ENCODE results near the gene SRD5A1. TPM values are rescaled to one million over a fixed set of nuclear protein-coding genes. Genes with fewer than 3 reads are reported as not detected.

SRD5A1 gene
- total RNA-seq, 1 donor from 2014 or later: 12.8 TPM

DNA sequence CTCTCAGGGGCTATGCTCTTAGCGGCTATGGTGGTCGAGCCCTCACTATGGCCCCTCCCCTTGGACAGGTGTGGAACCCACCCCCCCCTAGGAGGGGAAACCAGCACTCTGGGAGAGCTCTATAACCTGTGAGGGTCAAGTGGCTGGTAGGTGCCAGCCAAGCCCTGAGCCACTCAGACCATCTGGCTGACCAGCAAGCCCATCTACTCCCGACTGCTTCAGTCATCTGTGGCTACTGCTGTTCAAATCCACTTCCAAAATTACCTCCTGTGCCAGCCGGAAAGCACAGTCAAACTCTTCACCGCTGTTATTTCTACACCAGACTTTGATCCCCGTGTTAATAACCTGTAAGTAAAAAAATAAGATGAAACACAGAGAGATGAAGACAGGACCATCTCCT is 28.9 kb upstream of the SRD5A1 start:
- DNase-seq (ENCODE audit: low spot score in 2 of 2, unreplicated experiment in 2 of 2): no peak
- peaks cover 44% of the 10 kb centered on the region for H3K36me3 Mint-ChIP-seq
- no peaks in the 10 kb centered on the region for H3K27me3 Mint-ChIP-seq (ENCODE audit: low read depth)
- H3K4me1 Mint-ChIP-seq: no peaks in the 10 kb centered on the region
- no peak overlapping the region for H3K27ac Mint-ChIP-seq
- no peaks in the 10 kb centered on the region for H3K9me3 Mint-ChIP-seq
- no peak overlapping the region for H3K4me3 Mint-ChIP-seq
- TF ChIP-seq, protein P1, sequence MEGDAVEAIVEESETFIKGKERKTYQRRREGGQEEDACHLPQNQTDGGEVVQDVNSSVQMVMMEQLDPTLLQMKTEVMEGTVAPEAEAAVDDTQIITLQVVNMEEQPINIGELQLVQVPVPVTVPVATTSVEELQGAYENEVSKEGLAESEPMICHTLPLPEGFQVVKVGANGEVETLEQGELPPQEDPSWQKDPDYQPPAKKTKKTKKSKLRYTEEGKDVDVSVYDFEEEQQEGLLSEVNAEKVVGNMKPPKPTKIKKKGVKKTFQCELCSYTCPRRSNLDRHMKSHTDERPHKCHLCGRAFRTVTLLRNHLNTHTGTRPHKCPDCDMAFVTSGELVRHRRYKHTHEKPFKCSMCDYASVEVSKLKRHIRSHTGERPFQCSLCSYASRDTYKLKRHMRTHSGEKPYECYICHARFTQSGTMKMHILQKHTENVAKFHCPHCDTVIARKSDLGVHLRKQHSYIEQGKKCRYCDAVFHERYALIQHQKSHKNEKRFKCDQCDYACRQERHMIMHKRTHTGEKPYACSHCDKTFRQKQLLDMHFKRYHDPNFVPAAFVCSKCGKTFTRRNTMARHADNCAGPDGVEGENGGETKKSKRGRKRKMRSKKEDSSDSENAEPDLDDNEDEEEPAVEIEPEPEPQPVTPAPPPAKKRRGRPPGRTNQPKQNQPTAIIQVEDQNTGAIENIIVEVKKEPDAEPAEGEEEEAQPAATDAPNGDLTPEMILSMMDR (IDR thresholded peaks at IDR 0.05; ENCODE audit: unreplicated experiment): no peak

DNA sequence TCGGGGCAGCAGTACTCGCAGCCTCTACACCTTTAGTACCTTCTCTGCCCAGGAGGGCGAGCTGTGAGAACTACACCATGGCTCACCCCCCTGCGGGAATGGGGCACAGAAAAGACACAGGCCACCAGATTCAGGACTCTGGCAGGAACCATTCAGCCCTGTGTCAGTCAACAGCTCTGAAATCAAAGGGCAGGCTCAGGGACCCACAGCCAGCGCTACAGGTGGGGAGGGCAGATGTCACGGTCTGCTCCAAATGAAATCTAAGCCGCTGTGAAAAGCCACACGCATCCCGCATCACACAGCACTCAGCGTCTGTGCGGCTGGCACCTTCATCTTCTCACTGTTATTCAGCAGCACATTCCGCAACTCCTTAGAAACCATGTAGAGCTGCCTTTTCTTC is 28.3 kb upstream of the SRD5A1 start:
- no peak overlapping the region for H3K27ac Mint-ChIP-seq
- DNase-seq (ENCODE audit: low spot score in 2 of 2, unreplicated experiment in 2 of 2): no peak
- TF ChIP-seq, protein P1 (IDR thresholded peaks at IDR 0.05; ENCODE audit: unreplicated experiment): no peak
- H3K27me3 Mint-ChIP-seq (ENCODE audit: low read depth): no peaks in the 10 kb centered on the region
- H3K9me3 Mint-ChIP-seq: no peaks in the 10 kb centered on the region
- no peaks in the 10 kb centered on the region for H3K4me1 Mint-ChIP-seq
- H3K4me3 Mint-ChIP-seq: no peak overlapping the region
- H3K36me3 Mint-ChIP-seq: peaks cover 49% of the 10 kb centered on the region

DNA sequence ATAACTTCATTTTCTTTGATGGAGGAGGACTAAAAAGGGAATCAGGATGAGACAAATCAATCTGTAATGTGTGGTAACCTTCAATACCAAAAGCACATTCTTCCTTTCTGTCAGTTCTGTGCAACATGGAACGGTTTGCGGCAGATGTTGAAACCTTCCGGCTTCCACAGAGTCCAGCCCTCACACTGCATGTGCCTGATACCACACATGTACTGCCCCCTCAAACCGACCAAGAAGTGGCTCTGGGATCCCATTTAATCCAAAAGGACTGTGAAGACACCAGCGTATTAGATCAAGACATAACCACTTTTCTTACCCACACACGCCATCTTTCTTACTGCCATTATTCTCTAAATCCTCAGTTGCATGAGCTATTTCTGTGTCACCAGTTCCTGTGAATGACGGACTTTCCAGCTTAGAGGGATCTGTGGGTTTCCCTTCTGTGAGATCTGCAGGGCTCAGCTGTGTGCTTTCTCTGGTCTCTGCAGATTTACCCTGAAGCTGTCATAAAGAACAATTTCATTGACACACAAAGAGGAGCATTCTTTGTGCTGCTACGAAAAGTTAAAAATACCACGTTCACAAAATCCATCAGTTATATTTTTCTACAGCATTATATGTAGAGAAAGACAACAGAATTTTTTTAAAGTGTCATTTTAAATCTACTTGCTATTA is 26.2 kb upstream of the SRD5A1 start:
- DNase-seq (ENCODE audit: low spot score in 2 of 2, unreplicated experiment in 2 of 2): no peak
- no peak overlapping the region for H3K27ac Mint-ChIP-seq
- H3K27me3 Mint-ChIP-seq (ENCODE audit: low read depth): no peaks in the 10 kb centered on the region
- H3K36me3 Mint-ChIP-seq: peaks cover 43% of the 10 kb centered on the region
- TF ChIP-seq, protein P1 (IDR thresholded peaks at IDR 0.05; ENCODE audit: unreplicated experiment): no peak
- no peaks in the 10 kb centered on the region for H3K9me3 Mint-ChIP-seq
- no peak overlapping the region for H3K4me3 Mint-ChIP-seq
- H3K4me1 Mint-ChIP-seq: no peaks in the 10 kb centered on the region

DNA sequence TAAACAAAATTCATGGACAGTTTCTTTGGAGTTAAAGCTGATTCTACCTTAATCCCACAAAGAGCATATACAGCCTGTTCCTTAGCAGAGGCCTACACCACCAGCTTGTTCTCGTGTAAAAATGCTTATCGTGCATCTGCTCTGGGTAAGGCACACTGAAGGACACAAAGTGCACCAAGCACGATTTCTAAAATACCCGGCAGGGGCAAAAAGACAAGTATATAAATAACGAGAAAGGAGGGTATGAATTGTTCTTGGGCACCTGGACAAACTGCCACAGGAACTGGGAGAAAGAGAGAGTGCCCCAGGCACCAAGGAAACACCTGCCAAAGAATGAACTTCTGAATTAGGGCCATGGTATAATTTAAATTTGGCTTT is 25.7 kb upstream of the SRD5A1 start:
- no peak for DNase-seq (ENCODE audit: low spot score in 2 of 2, unreplicated experiment in 2 of 2)
- no peaks in the 10 kb centered on the region for H3K4me1 Mint-ChIP-seq

DNA sequence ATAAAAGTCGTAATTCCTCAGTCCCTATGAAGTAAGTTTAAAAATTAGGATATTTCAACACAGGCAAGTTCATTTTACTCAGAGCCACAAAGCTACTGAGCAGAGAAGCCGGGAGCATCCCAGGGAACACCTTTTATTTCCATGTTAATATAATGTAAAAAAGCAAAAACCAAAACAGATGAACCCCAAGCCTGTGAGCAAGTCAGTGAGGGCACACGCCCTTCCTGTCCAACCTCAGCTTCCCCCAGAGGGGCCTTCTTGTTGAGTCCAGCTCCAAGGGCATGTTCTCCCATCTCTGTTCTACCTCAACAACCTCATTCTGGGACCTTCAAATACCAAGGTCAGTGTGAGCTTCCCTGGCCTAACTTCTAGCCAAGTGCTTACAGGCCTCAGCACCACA is 25.2 kb upstream of the SRD5A1 start:
- Mint-ChIP-seq H3K27me3 (ENCODE audit: low read depth) (no peaks in the 10 kb centered on the region), H3K9me3 (no peaks in the 10 kb centered on the region), H3K27ac (no peak overlapping the region), H3K36me3 (peaks cover 34% of the 10 kb centered on the region), H3K4me3 (no peak overlapping the region), H3K4me1 (no peaks in the 10 kb centered on the region)
- no peak for DNase-seq (ENCODE audit: low spot score in 2 of 2, unreplicated experiment in 2 of 2)
- TF ChIP-seq, protein P1 (IDR thresholded peaks at IDR 0.05; ENCODE audit: unreplicated experiment): no peak

More for the DNA sequence above, 25.7 kb upstream of the SRD5A1 start:
- H3K27ac Mint-ChIP-seq: no peak overlapping the region
- no peaks in the 10 kb centered on the region for H3K27me3 Mint-ChIP-seq (ENCODE audit: low read depth)
- TF ChIP-seq, protein P1 (IDR thresholded peaks at IDR 0.05; ENCODE audit: unreplicated experiment): no peak
- no peaks in the 10 kb centered on the region for H3K9me3 Mint-ChIP-seq
- H3K4me3 Mint-ChIP-seq: no peak overlapping the region
- H3K36me3 Mint-ChIP-seq: peaks cover 38% of the 10 kb centered on the region
